ENCODE measurements around the gene SPATA12. TPM values are rescaled to one million over a fixed set of nuclear protein-coding genes. Genes with fewer than 3 reads are reported as not detected.

The SPATA12 gene
- total and polyA plus RNA-seq, 2 of the 8 experiments (the other 6 are each of a cell fraction or from before 2014, with no cell fraction given): 0.19 to 0.97 TPM

DNA sequence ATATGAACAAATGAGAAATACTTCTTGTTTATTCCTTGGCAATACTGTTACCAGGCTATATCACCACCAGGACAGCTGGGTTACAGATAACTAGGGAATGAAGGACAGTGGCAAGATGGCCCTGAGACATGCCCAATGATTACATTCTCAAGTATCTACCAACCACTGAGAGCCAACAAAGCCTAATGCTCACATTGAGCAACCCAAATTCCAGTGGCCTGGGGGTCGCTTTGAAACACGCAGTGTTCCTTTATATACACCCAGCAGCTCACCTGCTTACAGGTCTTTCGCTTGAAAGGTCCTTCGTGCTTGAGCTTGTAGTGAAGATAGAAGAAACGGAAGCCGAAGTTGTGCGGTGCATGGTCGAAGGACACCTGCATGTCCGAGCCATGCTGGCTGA lies 45.1 kb downstream of the SPATA12 start:
- Histone ChIP-seq H4K91ac (replicated peaks; ENCODE audit: insufficient read length, low read length) (no peak overlapping the region), H3K4me1 (replicated peaks in 1 of 4; ENCODE audit: control insufficient read depth in 3 of 4, insufficient read depth in 4 of 4, low read length in 3 of 4) (peaks cover 0 to 6% (median 1%) of the 10 kb centered on the region in 4 experiments; a peak in 3 of 7 replicates), H3K23ac (ENCODE audit: insufficient read length) (no peak overlapping the region), H2AK5ac (ENCODE audit: low read depth, low read length) (no peak overlapping the region), H3K79me2 (ENCODE audit: control insufficient read depth in 1 of 2, insufficient read depth in 2 of 2, low read length in 2 of 2) (no peaks in the 10 kb centered on the region), H2BK5ac (ENCODE audit: low read depth, low read length) (no peak overlapping the region), H3K9me3 (ENCODE audit: insufficient read depth in 2 of 2, low read depth in 1 of 2, low read length in 1 of 2) (no peaks in the 10 kb centered on the region), H3K14ac (ENCODE audit: insufficient read length) (peak overlapping the region; percentile 85), H3K18ac (ENCODE audit: extremely low read depth, low read length) (no peak overlapping the region), H3K23me2 (ENCODE audit: low read depth, low read length) (no peaks in the 10 kb centered on the region), H4K20me1 (replicated peaks in 1 of 2; ENCODE audit: control insufficient read depth in 1 of 2, insufficient read depth in 2 of 2, low read length in 2 of 2) (no peaks in the 10 kb centered on the region), H3K56ac (replicated peaks; ENCODE audit: insufficient read length, low read depth, low read length) (no peak overlapping the region), H3K36me3 (ENCODE audit: control insufficient read depth in 2 of 4, insufficient read depth in 4 of 4, low read length in 3 of 4) (peaks cover 2 to 6% (median 5%) of the 10 kb centered on the region in 4 experiments; a peak in 5 of 8 replicates), H3K79me1 (ENCODE audit: low read depth, low read length) (no peaks in the 10 kb centered on the region), H2BK20ac (ENCODE audit: low read length) (no peak overlapping the region), H3K9ac (replicated peaks in 1 of 4; ENCODE audit: extremely low read depth in 1 of 4, low read depth in 3 of 4, low read length in 3 of 4) (no peak overlapping the region), H3K27me3 (replicated peaks in 1 of 4; ENCODE audit: control insufficient read depth in 3 of 4, extremely low read depth in 1 of 4, insufficient read depth in 3 of 4, low read length in 3 of 4) (no peaks in the 10 kb centered on the region), H4K8ac (ENCODE audit: extremely low read depth, insufficient read depth, low read length) (no peak overlapping the region), H4K5ac (ENCODE audit: insufficient read length, low read depth, low read length) (no peak overlapping the region), H2AFZ (ENCODE audit: low read length) (no peak overlapping the region), H3K4ac (replicated peaks; ENCODE audit: insufficient read length, low read depth, low read length) (no peak overlapping the region), H3K27ac (ENCODE audit: low read depth, low read length) (no peak overlapping the region), H2BK120ac (replicated peaks; ENCODE audit: low read depth, low read length) (no peak overlapping the region), H3K4me2 (ENCODE audit: insufficient read depth in 1 of 2, low read depth in 2 of 2, low read length in 2 of 2) (no peak overlapping the region), H2BK12ac (ENCODE audit: low read depth, low read length) (no peak overlapping the region), H2BK15ac (ENCODE audit: low read length) (no peak overlapping the region), H3K4me3 (ENCODE audit: extremely low read depth in 1 of 4, insufficient read depth in 2 of 4, low read depth in 3 of 4, low read length in 4 of 4) (no peak overlapping the region)
- DNase-seq (ENCODE audit: low read depth in 1 of 2, low spot score in 2 of 2): no peak
- ChIA-PET POLR2A (ENCODE audit: partially characterized antibody) (interaction anchor here (1.4 to 2.3 kb wide), 2 partner anchors 19 to 25 kb away, joined by 4 to 5 read pairs; no protein-coding TSS in a partner anchor), CTCF (ENCODE audit: partially characterized antibody) (interaction anchor here (0.7 to 2.3 kb wide), 9 partner anchors 9 to 110 kb away, joined by 3 to 8 read pairs (median 4); no protein-coding TSS in a partner anchor)
- WGBS, 2 experiments (ENCODE audit: extremely low coverage in 1 of 2, insufficient coverage in 1 of 2, insufficient read length in 1 of 2, insufficient replicate concordance in 2 of 2, low coverage in 1 of 2, low lambda C conversion rate in 2 of 2, missing lambda C conversion rate in 1 of 2): 92% methylated on average over 9 of the region's 9 CpGs; no CpG with 5 or more reads in 1 of the 2 experiments
- FAIRE-seq: no peak
- TF ChIP-seq KDM5A (IDR thresholded peaks at IDR 0.05; ENCODE audit: low read length): no peak
- TF ChIP-seq SIX5 (IDR thresholded peaks at IDR 0.05; ENCODE audit: low read depth, low read length): no peak
- TF ChIP-seq SUZ12 (IDR thresholded peaks at IDR 0.05; ENCODE audit: low read length): no peak
- no peak for TF ChIP-seq JUN (IDR thresholded peaks at IDR 0.05; ENCODE audit: low read depth, low read length)
- no peak for TF ChIP-seq POU5F1 (IDR thresholded peaks at IDR 0.05; ENCODE audit: low read depth, low read length)
- TF ChIP-seq POLR2A (IDR thresholded peaks at IDR 0.05; ENCODE audit: control extremely low read depth in 1 of 2, low read depth in 2 of 2, low read length in 2 of 2): no peak
- peak; percentile 16 for TF ChIP-seq NANOG (IDR thresholded peaks at IDR 0.05; ENCODE audit: insufficient read depth, low read depth, low read length, poor library complexity, severe bottlenecking)
- TF ChIP-seq KDM4A (IDR thresholded peaks at IDR 0.05; ENCODE audit: low read depth, low read length, severe bottlenecking): no peak
- no peak for TF ChIP-seq CHD2 (IDR thresholded peaks at IDR 0.05; ENCODE audit: low read length)
- peak; percentile 84 for TF ChIP-seq CEBPB (IDR thresholded peaks at IDR 0.05; ENCODE audit: low read depth, low read length)
- TF ChIP-seq, protein P1, sequence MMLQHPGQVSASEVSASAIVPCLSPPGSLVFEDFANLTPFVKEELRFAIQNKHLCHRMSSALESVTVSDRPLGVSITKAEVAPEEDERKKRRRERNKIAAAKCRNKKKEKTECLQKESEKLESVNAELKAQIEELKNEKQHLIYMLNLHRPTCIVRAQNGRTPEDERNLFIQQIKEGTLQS (IDR thresholded peaks at IDR 0.05; ENCODE audit: insufficient read depth, low read depth, low read length): no peak
- no peak for TF ChIP-seq TBP (IDR thresholded peaks at IDR 0.05; ENCODE audit: low read depth, low read length)
- peak; percentile 51; the same call in 1 of the 2 replicates for TF ChIP-seq TEAD4 (IDR thresholded peaks at IDR 0.05; ENCODE audit: low read depth, low read length)
- TF ChIP-seq SP2 (IDR thresholded peaks at IDR 0.05; ENCODE audit: low read length): no peak
- TF ChIP-seq CHD1 (IDR thresholded peaks at IDR 0.05; ENCODE audit: low read depth, low read length): no peak
